AG04449 (cell line): ENCODE results near the gene IFT122.
"Not testable (repeated sequence)": the region's sequence is repeated elsewhere in the genome, so short reads cannot be mapped to it uniquely, and the experiment has no call there.

Experiments used
- CTCF ChIA-PET: fragments of 350-600 bp; formaldehyde crosslinking; extraction: SDS; loops from one replicate; lab custom pipeline; 2021; ENCODE audit warnings: antibody characterized with exemption; lab: Yijun Ruan, JAX
- POLR2A ChIA-PET: fragments of 400-600, 350-600 bp; formaldehyde crosslinking; extraction: SDS; loops from one replicate; lab custom pipeline; 2020; ENCODE audit warnings: antibody characterized with exemption, inconsistent platforms; lab: Yijun Ruan, JAX
- DNase-seq: peaks from one replicate; pipeline ENCODE4 v3.0.0-alpha.2; 2010; ENCODE audit warnings: low read depth, low spot score
- H3K4me3 ChIP-seq: 2 replicates; pipeline ENCODE4 v1.5.1; 2011; ENCODE audit warnings: low read depth, mild to moderate bottlenecking, control low read depth, low read length
- CTCF ChIP-seq: IDR thresholded peaks from one replicate; pipeline ENCODE4 v1.5.1; 2011; ENCODE audit warnings: mild to moderate bottlenecking, moderate library complexity, low read length, control low read depth, inconsistent platforms; ENCODE audit not compliant: insufficient read depth; ENCODE audit errors: missing control alignments

The IFT122 gene

GRCh38 chr3:129485721-129486663 lies 46.0 kb downstream of the IFT122 start:
- peak; percentile 73 for DNase-seq

GRCh38 chr3:129486664-129487035 lies 46.6 kb downstream of the IFT122 start:
- DNase-seq: no peak
- H3K4me3 ChIP-seq: no peak overlapping the region
- ChIA-PET POLR2A (interaction anchor here (0.7 kb wide), 1 partner anchor 46 kb away, joined by 3 read pairs; the partner anchor contains the start of gene IFT122), CTCF (interaction anchor here (0.6 to 10.7 kb wide), 7 partner anchors 8 to 448 kb away, joined by 3 to 164 read pairs (median 4); no protein-coding TSS in a partner anchor)
- TF ChIP-seq CTCF: no peak

More at GRCh38 chr3:129485721-129486663, 46.0 kb downstream of the IFT122 start:
- TF ChIP-seq CTCF: no peak
- no peak overlapping the region for H3K4me3 ChIP-seq
- POLR2A ChIA-PET: interaction anchor here (0.7 kb wide), 1 partner anchor 46 kb away, joined by 3 read pairs; the partner anchor contains the start of gene IFT122
- CTCF ChIA-PET: interaction anchor here (0.8 to 10.7 kb wide), 8 partner anchors 11 to 449 kb away, joined by 3 to 164 read pairs (median 4); no protein-coding TSS in a partner anchor

GRCh38 chr3:129487183-129487867 lies 47.3 kb downstream of the IFT122 start:
- POLR2A ChIA-PET: no interaction called here
- CTCF ChIA-PET: interaction anchor here (0.6 to 10.7 kb wide), 6 partner anchors 9 to 340 kb away, joined by 3 to 164 read pairs (median 5); no protein-coding TSS in a partner anchor
- no peak for TF ChIP-seq CTCF
- DNase-seq: no peak
- H3K4me3 ChIP-seq: no peak overlapping the region

- DNase-seq, H3K4me3 ChIP-seq, POLR2A ChIA-PET: not testable (repeated sequence)
- CTCF ChIA-PET: interaction anchor here (2.8 to 10.7 kb wide), 2 partner anchors 121 to 339 kb away, joined by 13 to 164 read pairs; no protein-coding TSS in a partner anchor
Measured at GRCh38 chr3:129487868-129488335, 47.9 kb downstream of the IFT122 start.

- POLR2A ChIA-PET, H3K4me3 ChIP-seq, DNase-seq: not testable (repeated sequence)
- CTCF ChIA-PET: interaction anchor here (0.8 to 10.7 kb wide), 21 partner anchors 9 to 519 kb away, joined by 3 to 164 read pairs (median 7); no protein-coding TSS in a partner anchor
Measured at GRCh38 chr3:129489258-129489657, 49.2 kb downstream of the IFT122 start.

- CTCF ChIA-PET: interaction anchor here (0.6 to 10.7 kb wide), 45 partner anchors 8 to 520 kb away, joined by 3 to 164 read pairs (median 4); no protein-coding TSS in a partner anchor
- no peak overlapping the region for H3K4me3 ChIP-seq
- TF ChIP-seq CTCF: peak; percentile 87
- peak; percentile 76 for DNase-seq
- POLR2A ChIA-PET: interaction anchor here (1.0 to 1.2 kb wide), 4 partner anchors 106 to 161 kb away, joined by 3 to 4 read pairs (median 4); no protein-coding TSS in a partner anchor
Measured at GRCh38 chr3:129490273-129490675, 50.2 kb downstream of the IFT122 start.

- ChIA-PET POLR2A (interaction anchor here (1.2 kb wide), 1 partner anchor 105 kb away, joined by 4 read pairs; no protein-coding TSS in a partner anchor), CTCF (interaction anchor here (0.8 to 10.7 kb wide), 22 partner anchors 10 to 511 kb away, joined by 3 to 164 read pairs (median 8); no protein-coding TSS in a partner anchor)
- not testable (repeated sequence) for H3K4me3 ChIP-seq, DNase-seq
Measured at GRCh38 chr3:129491077-129491476, 51.1 kb downstream of the IFT122 start.
